T-helper 9 cell (primary cell): ENCODE results near the gene NBPF1.
"Not testable (repeated sequence)": the region's sequence is repeated elsewhere in the genome, so short reads cannot be mapped to it uniquely, and the experiment has no call there.

ENCODE experiments used
- DNase-seq: peaks from one replicate; pipeline ENCODE4 v3.0.0-alpha.2; 2020

NBPF1 gene

GRCh38 chr1:16512624-16513411 lies 100.5 kb downstream of the NBPF1 start:
- not testable (repeated sequence) for DNase-seq
